ENCODE results near the gene CCDC201.

The CCDC201 gene

GRCh38 chr7:45884136-45884535 is 11.3 kb upstream of the CCDC201 start:
- H3K27me3 ChIP-seq (replicated peaks; ENCODE audit: insufficient read depth, low read length) = no peaks in the 10 kb centered on the region
- no peak overlapping the region for H3K27ac ChIP-seq (ENCODE audit: low read length)
- H3K9me2 ChIP-seq (replicated peaks; ENCODE audit: insufficient read depth, low read length) = no peaks in the 10 kb centered on the region
- H3K79me2 ChIP-seq (ENCODE audit: low read length) = no peaks in the 10 kb centered on the region
- no peaks in the 10 kb centered on the region for H3F3A ChIP-seq (ENCODE audit: insufficient read depth, low read length)
- no peak overlapping the region for H3K4me3 ChIP-seq (ENCODE audit: low read length)
- no peak for DNase-seq
- H3K9me3 ChIP-seq (replicated peaks; ENCODE audit: insufficient read depth, low read length) = no peaks in the 10 kb centered on the region
- H4K20me1 ChIP-seq (ENCODE audit: insufficient read depth, low read length) = no peaks in the 10 kb centered on the region
- H3K4me1 ChIP-seq (ENCODE audit: low read length) = no peaks in the 10 kb centered on the region
- H2AFZ ChIP-seq (ENCODE audit: low read length) = no peak overlapping the region
- no peaks in the 10 kb centered on the region for H3K36me3 ChIP-seq (replicated peaks; ENCODE audit: insufficient read depth, low read length)
- H3K9ac ChIP-seq (ENCODE audit: low read length) = no peak overlapping the region
- TF ChIP-seq CTCF (IDR thresholded peaks at IDR 0.05; ENCODE audit: low read length) (no peak), EZH2phosphoT487 (IDR thresholded peaks at IDR 0.05; ENCODE audit: low read length) (no peak), EZH2 (optimal IDR thresholded peaks at IDR 0.05; ENCODE audit: low read depth, low read length) (no peak)
- no peak overlapping the region for H3K4me2 ChIP-seq (ENCODE audit: low read depth, low read length)

GRCh38 chr7:45882465-45882810 is 9.6 kb upstream of the CCDC201 start:
- Histone ChIP-seq H3F3A (ENCODE audit: insufficient read depth, low read length) (peaks cover 2% of the 10 kb centered on the region; the same call in 1 of the 2 replicates), H3K79me2 (ENCODE audit: low read length) (no peaks in the 10 kb centered on the region), H3K9ac (ENCODE audit: low read length) (no peak overlapping the region), H4K20me1 (ENCODE audit: insufficient read depth, low read length) (no peaks in the 10 kb centered on the region), H3K27me3 (replicated peaks; ENCODE audit: insufficient read depth, low read length) (no peaks in the 10 kb centered on the region), H3K4me2 (ENCODE audit: low read depth, low read length) (no peak overlapping the region), H2AFZ (ENCODE audit: low read length) (no peak overlapping the region), H3K9me3 (replicated peaks; ENCODE audit: insufficient read depth, low read length) (no peaks in the 10 kb centered on the region), H3K36me3 (replicated peaks; ENCODE audit: insufficient read depth, low read length) (no peaks in the 10 kb centered on the region), H3K27ac (ENCODE audit: low read length) (no peak overlapping the region), H3K4me1 (ENCODE audit: low read length) (peaks cover 3% of the 10 kb centered on the region; the same call in 1 of the 2 replicates), H3K4me3 (ENCODE audit: low read length) (no peak overlapping the region), H3K9me2 (replicated peaks; ENCODE audit: insufficient read depth, low read length) (no peaks in the 10 kb centered on the region)
- TF ChIP-seq EZH2phosphoT487 (IDR thresholded peaks at IDR 0.05; ENCODE audit: low read length) (no peak), CTCF (IDR thresholded peaks at IDR 0.05; ENCODE audit: low read length) (no peak), EZH2 (optimal IDR thresholded peaks at IDR 0.05; ENCODE audit: low read depth, low read length) (no peak)
- no peak for DNase-seq

- no peaks in the 10 kb centered on the region for H3K9me3 ChIP-seq (replicated peaks; ENCODE audit: insufficient read depth, low read length)
- no peaks in the 10 kb centered on the region for H3K36me3 ChIP-seq (replicated peaks; ENCODE audit: insufficient read depth, low read length)
- no peaks in the 10 kb centered on the region for H4K20me1 ChIP-seq (ENCODE audit: insufficient read depth, low read length)
- H3K4me3 ChIP-seq (ENCODE audit: low read length) = no peak overlapping the region
- peaks cover 8% of the 10 kb centered on the region; the same call in 1 of the 2 replicates for H3F3A ChIP-seq (ENCODE audit: insufficient read depth, low read length)
- H3K79me2 ChIP-seq (ENCODE audit: low read length) = no peaks in the 10 kb centered on the region
- no peak for DNase-seq
- H3K4me2 ChIP-seq (ENCODE audit: low read depth, low read length) = no peak overlapping the region
- TF ChIP-seq EZH2phosphoT487 (IDR thresholded peaks at IDR 0.05; ENCODE audit: low read length) = no peak
- no peak for TF ChIP-seq CTCF (IDR thresholded peaks at IDR 0.05; ENCODE audit: low read length)
- TF ChIP-seq EZH2 (optimal IDR thresholded peaks at IDR 0.05; ENCODE audit: low read depth, low read length) = no peak
- no peak overlapping the region for H2AFZ ChIP-seq (ENCODE audit: low read length)
- no peak overlapping the region for H3K9ac ChIP-seq (ENCODE audit: low read length)
- no peak overlapping the region for H3K27ac ChIP-seq (ENCODE audit: low read length)
- H3K27me3 ChIP-seq (replicated peaks; ENCODE audit: insufficient read depth, low read length) = no peaks in the 10 kb centered on the region
- no peaks in the 10 kb centered on the region for H3K9me2 ChIP-seq (replicated peaks; ENCODE audit: insufficient read depth, low read length)
- peaks cover 8% of the 10 kb centered on the region for H3K4me1 ChIP-seq (ENCODE audit: low read length)
Observed at GRCh38 chr7:45881759-45882464, 9.0 kb upstream of the CCDC201 start.
